K562 (cell line): Measurements from ENCODE around the gene SERTAD3. TPM values are rescaled to one million over a fixed set of nuclear protein-coding genes. Genes with fewer than 3 reads are reported as not detected.

Source experiments
- CHD7 ChIP-seq: fragments of 200-600 bp; sonication (generic); IDR thresholded peaks from one replicate; pipeline ENCODE4 v1.6.1; 2012; ENCODE audit warnings: mild to moderate bottlenecking, low read depth, low read length, inconsistent platforms
- HCFC1 ChIP-seq: IDR thresholded peaks from 2 replicates; pipeline ENCODE4 v1.6.1; 2012; ENCODE audit warnings: low read depth, low read length, improper control_type of control experiment
- HES1 ChIP-seq: fragments of 450-650 bp; IDR thresholded peaks from 2 replicates; pipeline ENCODE4 v1.6.1; 2016; ENCODE audit warnings: low read depth, mild to moderate bottlenecking, moderate library complexity
- KLF16 ChIP-seq: IDR thresholded peaks from 2 replicates; pipeline ENCODE4 v1.6.1; 2016; ENCODE audit warnings: antibody characterized with exemption
- MIER1 ChIP-seq: fragments of 450-650 bp; IDR thresholded peaks from 2 replicates; pipeline ENCODE4 v1.6.1; 2016; ENCODE audit warnings: antibody characterized with exemption, mild to moderate bottlenecking, low read depth
- MXI1 ChIP-seq: IDR thresholded peaks from 2 replicates; pipeline ENCODE4 v1.6.1; 2011; ENCODE audit warnings: low read depth, mild to moderate bottlenecking, improper control_type of control experiment, low read length
- SP1 ChIP-seq: sonication (generic); formaldehyde crosslinking; IDR thresholded peaks from 2 replicates; pipeline ENCODE4 v1.8.1; 2022; ENCODE audit warnings: mild to moderate bottlenecking, missing genetic modification reagents
- VEZF1 ChIP-seq: fragments of 200-800 bp; sonication (Bioruptor generic); IDR thresholded peaks from 2 replicates; pipeline ENCODE4 v1.6.1; 2017; ENCODE audit warnings: missing genetic modification characterization, missing compliant biosample characterization
- XRCC5 ChIP-seq: fragments of 200-400 bp; formaldehyde crosslinking; IDR thresholded peaks from 2 replicates; pipeline ENCODE4 v1.6.1; 2017; ENCODE audit warnings: low read depth, mild to moderate bottlenecking, low read length
- ZNF395 ChIP-seq: fragments of 200-800 bp; sonication (Bioruptor generic); IDR thresholded peaks from 2 replicates; pipeline ENCODE4 v1.6.1; 2017; ENCODE audit warnings: missing genetic modification characterization, missing compliant biosample characterization
- ZNF561 ChIP-seq: fragments of 450-650 bp; formaldehyde crosslinking; conservative IDR thresholded peaks from 2 replicates; pipeline ENCODE4 v1.4.0; 2020; ENCODE audit warnings: mild to moderate bottlenecking, moderate library complexity
- ZNF586 ChIP-seq: fragments of 450-650 bp; formaldehyde crosslinking; conservative IDR thresholded peaks from 2 replicates; pipeline ENCODE4 v1.4.0; 2020; ENCODE audit warnings: mild to moderate bottlenecking, moderate library complexity
- ZNF785 ChIP-seq: fragments of 250-450 bp; sonication (Bioruptor Pico); IDR thresholded peaks from 2 replicates; pipeline ENCODE4 v1.4.0; 2020; ENCODE audit warnings: mild to moderate bottlenecking
- polyA plus RNA-seq, 8 experiments: library from polyadenylated mRNA; depleted of rRNA in 4 of 8; stranded (reverse) in 5 of 8; unstranded in 3 of 8; fragments of >200 nt; fragmentation: Nextera tagmentation in 2 of 8; fragmentation: Illumina TruSeq in 1 of 8; extraction: Ambion mirVana in 2 of 8; extraction: Trizol in 1 of 8; gene quantifications; 2 replicates each; pipeline versions ENCODE4 v1.2.1 to v1.2.3, GENCODE V29; 2011 to 2014; ENCODE audit warnings: inconsistent platforms in 1 of 8, missing spikeins in 1 of 8
- total RNA-seq, 7 experiments: library from RNA; depleted of rRNA in 6 of 7; stranded (reverse); fragments of >200 nt in 6 of 7; fragmentation: Illumina TruSeq in 2 of 7; extraction: Trizol in 2 of 7; gene quantifications; 2 replicates each; pipeline versions ENCODE4 v1.2.1 to v1.2.3, GENCODE V29; 2011 to 2021; ENCODE audit warnings: low replicate concordance in 1 of 7

Gene SERTAD3
- total and polyA plus RNA-seq, 9 of the 15 experiments (the other 6 are each of a cell fraction or from before 2014, with no cell fraction given): 5.4 to 28.9 (median 17.5) TPM

- TF ChIP-seq CHD7 (no peak), MXI1 (no peak), VEZF1 (CRISPR knock-in tag) (no peak), SP1 (peak; percentile 48), KLF16 (no peak), ZNF785 (CRISPR knock-in tag) (no peak), XRCC5 (no peak), MIER1 (no peak), HCFC1 (no peak), ZNF395 (CRISPR knock-in tag) (no peak; the same call in 1 of the 2 replicates), HES1 (no peak), ZNF561 (CRISPR knock-in tag) (no peak), ZNF586 (CRISPR knock-in tag) (no peak)
Measured at GRCh38 chr19:40403262-40403984, 40.7 kb downstream of the SERTAD3 start (continued).
